Measurements from ENCODE around the gene RHOXF2B.
"Not testable (repeated sequence)": the region's sequence is repeated elsewhere in the genome, so short reads cannot be mapped to it uniquely, and the experiment has no call there.

The RHOXF2B gene

GRCh38 chrX:120090208-120090607 lies 12.7 kb upstream of the RHOXF2B start:
- H3K4me2 ChIP-seq (ENCODE audit: low read depth, low read length, poor library complexity, severe bottlenecking), result no peak overlapping the region
- no peaks in the 10 kb centered on the region for H3K27me3 ChIP-seq (ENCODE audit: insufficient read depth, low read length, poor library complexity, severe bottlenecking)
- H4K20me1 ChIP-seq (ENCODE audit: insufficient read depth, low read length, poor library complexity, severe bottlenecking), result no peaks in the 10 kb centered on the region
- no peaks in the 10 kb centered on the region for H3K4me1 ChIP-seq (ENCODE audit: insufficient read depth, low read length, poor library complexity, severe bottlenecking)
- H3K9me3 ChIP-seq (ENCODE audit: insufficient read depth, low read depth, low read length), result no peaks in the 10 kb centered on the region
- H3K9ac ChIP-seq (ENCODE audit: low read depth, low read length, poor library complexity, severe bottlenecking), result no peak overlapping the region
- no peak overlapping the region for H3K4me3 ChIP-seq (ENCODE audit: low read length, poor library complexity, severe bottlenecking)
- H3K36me3 ChIP-seq (ENCODE audit: insufficient read depth, low read length), result no peaks in the 10 kb centered on the region
- no peak overlapping the region for H2AFZ ChIP-seq (ENCODE audit: low read length)
- H3F3A ChIP-seq (ENCODE audit: low read depth), result no peaks in the 10 kb centered on the region
- no peaks in the 10 kb centered on the region for H3K79me2 ChIP-seq (ENCODE audit: insufficient read depth, low read length)
- TF ChIP-seq CTCF (conservative IDR thresholded peaks at IDR 0.05; ENCODE audit: low read length), result peak; percentile 35; the same call in 1 of the 2 replicates
- no peak for TF ChIP-seq EZH2phosphoT487 (IDR thresholded peaks at IDR 0.05; ENCODE audit: borderline replicate concordance)
- H3K9me2 ChIP-seq (replicated peaks; ENCODE audit: low read depth, low read length), result no peaks in the 10 kb centered on the region

- Histone ChIP-seq H3K4me3 (ENCODE audit: low read length, poor library complexity, severe bottlenecking) (no peak overlapping the region), H3K27me3 (ENCODE audit: insufficient read depth, low read length, poor library complexity, severe bottlenecking) (no peaks in the 10 kb centered on the region), H2AFZ (ENCODE audit: low read length) (no peak overlapping the region), H3K4me1 (ENCODE audit: insufficient read depth, low read length, poor library complexity, severe bottlenecking) (no peaks in the 10 kb centered on the region), H4K20me1 (ENCODE audit: insufficient read depth, low read length, poor library complexity, severe bottlenecking) (no peaks in the 10 kb centered on the region), H3K4me2 (ENCODE audit: low read depth, low read length, poor library complexity, severe bottlenecking) (no peak overlapping the region), H3F3A (ENCODE audit: low read depth) (no peaks in the 10 kb centered on the region), H3K9ac (ENCODE audit: low read depth, low read length, poor library complexity, severe bottlenecking) (no peak overlapping the region), H3K9me3 (ENCODE audit: insufficient read depth, low read depth, low read length) (no peaks in the 10 kb centered on the region), H3K9me2 (replicated peaks; ENCODE audit: low read depth, low read length) (no peaks in the 10 kb centered on the region), H3K79me2 (ENCODE audit: insufficient read depth, low read length) (no peaks in the 10 kb centered on the region), H3K36me3 (ENCODE audit: insufficient read depth, low read length) (no peaks in the 10 kb centered on the region)
- TF ChIP-seq CTCF (conservative IDR thresholded peaks at IDR 0.05; ENCODE audit: low read length), result no peak
- no peak for TF ChIP-seq EZH2phosphoT487 (IDR thresholded peaks at IDR 0.05; ENCODE audit: borderline replicate concordance)
These were observed 10.0 kb upstream of the RHOXF2B start for GRCh38 chrX:120087289-120088017.

GRCh38 chrX:120085553-120086185 lies 8.2 kb upstream of the RHOXF2B start:
- H3K4me1 ChIP-seq (ENCODE audit: insufficient read depth, low read length, poor library complexity, severe bottlenecking); H3K9me3 ChIP-seq (ENCODE audit: insufficient read depth, low read depth, low read length); H2AFZ ChIP-seq (ENCODE audit: low read length); H3K36me3 ChIP-seq (ENCODE audit: insufficient read depth, low read length); H3K9ac ChIP-seq (ENCODE audit: low read depth, low read length, poor library complexity, severe bottlenecking); H3K4me2 ChIP-seq (ENCODE audit: low read depth, low read length, poor library complexity, severe bottlenecking); H4K20me1 ChIP-seq (ENCODE audit: insufficient read depth, low read length, poor library complexity, severe bottlenecking); H3K4me3 ChIP-seq (ENCODE audit: low read length, poor library complexity, severe bottlenecking); H3K9me2 ChIP-seq (replicated peaks; ENCODE audit: low read depth, low read length); H3F3A ChIP-seq (ENCODE audit: low read depth); H3K79me2 ChIP-seq (ENCODE audit: insufficient read depth, low read length); H3K27me3 ChIP-seq (ENCODE audit: insufficient read depth, low read length, poor library complexity, severe bottlenecking): not testable (repeated sequence)

GRCh38 chrX:120066169-120066568 lies 11.3 kb downstream of the RHOXF2B start:
- not testable (repeated sequence) for H3K27me3 ChIP-seq (ENCODE audit: insufficient read depth, low read length, poor library complexity, severe bottlenecking); H3K4me2 ChIP-seq (ENCODE audit: low read depth, low read length, poor library complexity, severe bottlenecking); H3K9me3 ChIP-seq (ENCODE audit: insufficient read depth, low read depth, low read length); H4K20me1 ChIP-seq (ENCODE audit: insufficient read depth, low read length, poor library complexity, severe bottlenecking); H3K4me3 ChIP-seq (ENCODE audit: low read length, poor library complexity, severe bottlenecking); H3K79me2 ChIP-seq (ENCODE audit: insufficient read depth, low read length); H2AFZ ChIP-seq (ENCODE audit: low read length); H3K36me3 ChIP-seq (ENCODE audit: insufficient read depth, low read length); H3K9me2 ChIP-seq (replicated peaks; ENCODE audit: low read depth, low read length); H3K4me1 ChIP-seq (ENCODE audit: insufficient read depth, low read length, poor library complexity, severe bottlenecking); H3K9ac ChIP-seq (ENCODE audit: low read depth, low read length, poor library complexity, severe bottlenecking); H3F3A ChIP-seq (ENCODE audit: low read depth)

GRCh38 chrX:120042712-120043111 lies 34.8 kb downstream of the RHOXF2B start:
- not testable (repeated sequence) for H3K9me2 ChIP-seq (replicated peaks; ENCODE audit: low read depth, low read length); H3K4me2 ChIP-seq (ENCODE audit: low read depth, low read length, poor library complexity, severe bottlenecking); H3K9me3 ChIP-seq (ENCODE audit: insufficient read depth, low read depth, low read length); H3K36me3 ChIP-seq (ENCODE audit: insufficient read depth, low read length); H3K79me2 ChIP-seq (ENCODE audit: insufficient read depth, low read length); H3K4me1 ChIP-seq (ENCODE audit: insufficient read depth, low read length, poor library complexity, severe bottlenecking); H3K4me3 ChIP-seq (ENCODE audit: low read length, poor library complexity, severe bottlenecking); H3K9ac ChIP-seq (ENCODE audit: low read depth, low read length, poor library complexity, severe bottlenecking); H3F3A ChIP-seq (ENCODE audit: low read depth); H3K27me3 ChIP-seq (ENCODE audit: insufficient read depth, low read length, poor library complexity, severe bottlenecking); H2AFZ ChIP-seq (ENCODE audit: low read length); H4K20me1 ChIP-seq (ENCODE audit: insufficient read depth, low read length, poor library complexity, severe bottlenecking)

GRCh38 chrX:120042247-120042646 lies 35.2 kb downstream of the RHOXF2B start:
- H3K36me3 ChIP-seq (ENCODE audit: insufficient read depth, low read length); H3K4me1 ChIP-seq (ENCODE audit: insufficient read depth, low read length, poor library complexity, severe bottlenecking); H3K9ac ChIP-seq (ENCODE audit: low read depth, low read length, poor library complexity, severe bottlenecking): not testable (repeated sequence)

More at GRCh38 chrX:120042247-120042646, 35.2 kb downstream of the RHOXF2B start:
- H3K4me2 ChIP-seq (ENCODE audit: low read depth, low read length, poor library complexity, severe bottlenecking); H3K9me2 ChIP-seq (replicated peaks; ENCODE audit: low read depth, low read length); H3K4me3 ChIP-seq (ENCODE audit: low read length, poor library complexity, severe bottlenecking); H3F3A ChIP-seq (ENCODE audit: low read depth); H2AFZ ChIP-seq (ENCODE audit: low read length); H3K27me3 ChIP-seq (ENCODE audit: insufficient read depth, low read length, poor library complexity, severe bottlenecking); H3K79me2 ChIP-seq (ENCODE audit: insufficient read depth, low read length); H3K9me3 ChIP-seq (ENCODE audit: insufficient read depth, low read depth, low read length); H4K20me1 ChIP-seq (ENCODE audit: insufficient read depth, low read length, poor library complexity, severe bottlenecking): not testable (repeated sequence)
